Superior temporal gyrus (tissue), 1 donor: ENCODE results near the gene GOLIM4.
A peak's percentile ranks its signal among the peaks of the same experiment; 100 is the strongest.

ENCODE experiments used
- DNase-seq: peaks from one replicate; pipeline ENCODE4 v3.0.0-alpha.2; 2016; ENCODE audit errors: extremely low spot score

Gene GOLIM4

DNA sequence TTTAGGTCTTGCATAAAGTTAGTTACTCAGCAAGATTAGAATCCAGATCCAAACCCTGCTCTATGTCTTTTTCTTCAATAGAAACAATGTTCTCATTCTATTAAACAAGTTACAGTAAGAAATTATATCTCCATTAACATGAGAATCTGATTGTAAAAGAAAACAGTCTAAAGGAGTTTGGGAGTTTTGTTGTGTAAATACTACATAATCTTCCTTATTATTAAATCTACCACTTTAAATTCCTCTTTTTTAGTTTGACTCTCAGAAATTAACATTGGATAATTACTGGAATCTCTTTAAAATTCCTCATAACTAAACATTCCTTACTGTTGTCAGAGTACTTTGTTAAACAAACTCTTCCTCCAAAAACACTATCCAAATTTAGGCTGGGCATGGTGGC, 1.7 kb upstream of the GOLIM4 start:
- no peak for DNase-seq

DNA sequence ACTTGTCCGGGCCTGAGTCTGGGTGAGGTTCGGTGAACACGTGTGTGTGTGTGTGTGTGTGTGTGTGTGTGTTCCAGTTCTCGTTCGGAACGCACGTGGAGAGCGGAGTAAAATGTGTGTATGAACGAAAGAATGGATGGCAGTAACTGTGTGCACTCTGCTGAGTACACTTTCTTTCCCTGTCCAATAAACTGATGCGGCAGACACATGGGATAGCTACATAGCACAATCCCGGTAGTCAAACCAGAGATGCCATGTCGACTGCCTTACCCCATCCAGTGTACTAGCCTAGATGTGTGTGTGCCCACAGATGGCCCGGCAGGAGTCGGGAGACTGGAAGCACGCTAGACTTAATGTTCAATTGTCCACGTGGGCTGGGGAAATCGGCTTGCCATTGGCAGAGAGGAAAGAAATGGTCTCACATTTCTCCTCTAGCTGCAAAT, 507 bp upstream of the GOLIM4 start:
- DNase-seq: peak; percentile 73

- peak; percentile 41 for DNase-seq
These were observed 680 bp downstream of the GOLIM4 start for GRCh38 chr3:168094877-168095610.

DNA sequence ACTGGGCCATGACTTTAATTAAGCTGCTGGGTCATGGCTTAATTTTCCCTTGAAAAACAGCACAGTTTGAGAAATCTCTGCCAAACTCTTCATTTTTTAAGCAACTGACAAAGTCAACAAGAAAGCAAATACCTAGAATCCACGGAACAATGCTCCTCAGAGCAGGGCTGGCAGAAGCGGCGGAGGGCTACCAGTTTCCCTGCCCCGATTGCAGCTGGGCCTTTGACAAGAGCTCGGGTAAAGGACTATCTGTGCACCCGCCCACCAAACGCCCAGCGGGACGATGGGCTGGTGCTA, 1.2 kb downstream of the GOLIM4 start:
- no peak for DNase-seq

- DNase-seq: no peak
These were observed 1.9 kb downstream of the GOLIM4 start for GRCh38 chr3:168093790-168094189.

- DNase-seq: no peak
These were observed 2.5 kb downstream of the GOLIM4 start for GRCh38 chr3:168093229-168093628.

DNA sequence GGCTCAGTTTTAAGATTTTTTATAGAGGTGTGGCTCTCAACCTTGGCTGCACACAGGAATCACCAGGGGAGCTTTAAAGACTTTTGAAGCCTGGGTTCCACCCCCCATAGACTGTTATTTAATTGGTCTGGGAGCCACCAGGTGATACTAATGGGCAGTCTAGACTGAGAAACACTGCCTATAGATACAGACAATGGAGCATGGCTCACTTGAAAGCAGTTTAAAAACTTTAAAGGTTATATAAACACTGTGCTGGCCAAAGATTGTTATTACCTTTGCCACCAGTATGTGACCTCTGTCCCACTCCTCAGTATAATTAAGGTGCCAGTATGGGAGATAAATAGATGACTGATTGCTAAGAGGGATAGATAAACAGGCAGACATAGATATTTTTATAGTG, 3.8 kb downstream of the GOLIM4 start:
- DNase-seq: no peak

DNA sequence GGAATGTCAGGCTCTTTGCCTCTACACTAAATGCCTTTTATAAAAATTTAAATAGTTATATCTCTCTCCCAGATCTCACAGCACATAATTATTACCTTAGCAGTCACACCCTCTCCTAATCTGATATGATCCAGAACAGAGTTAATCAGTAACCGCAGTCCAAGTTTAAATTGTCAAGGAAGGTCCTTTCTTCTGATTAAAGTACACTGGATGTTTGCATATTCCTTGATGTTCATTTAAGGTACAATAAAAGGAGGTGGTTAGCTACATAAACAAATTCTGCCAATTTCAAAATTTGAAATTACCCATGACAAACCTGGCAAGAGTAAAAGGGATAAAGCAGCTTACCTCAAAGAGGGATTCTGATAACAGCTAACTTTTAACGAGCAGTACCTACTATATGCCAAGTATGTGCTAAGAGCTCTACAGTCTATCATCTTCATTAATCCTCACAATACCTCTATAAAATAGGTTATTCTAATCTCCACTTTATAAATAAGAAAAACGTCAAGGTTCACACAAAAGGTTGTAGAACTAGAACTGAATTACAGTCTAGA, 4.3 kb downstream of the GOLIM4 start:
- DNase-seq: no peak

- DNase-seq: no peak
These were observed 5.2 kb downstream of the GOLIM4 start for GRCh38 chr3:168090306-168091085.

DNA sequence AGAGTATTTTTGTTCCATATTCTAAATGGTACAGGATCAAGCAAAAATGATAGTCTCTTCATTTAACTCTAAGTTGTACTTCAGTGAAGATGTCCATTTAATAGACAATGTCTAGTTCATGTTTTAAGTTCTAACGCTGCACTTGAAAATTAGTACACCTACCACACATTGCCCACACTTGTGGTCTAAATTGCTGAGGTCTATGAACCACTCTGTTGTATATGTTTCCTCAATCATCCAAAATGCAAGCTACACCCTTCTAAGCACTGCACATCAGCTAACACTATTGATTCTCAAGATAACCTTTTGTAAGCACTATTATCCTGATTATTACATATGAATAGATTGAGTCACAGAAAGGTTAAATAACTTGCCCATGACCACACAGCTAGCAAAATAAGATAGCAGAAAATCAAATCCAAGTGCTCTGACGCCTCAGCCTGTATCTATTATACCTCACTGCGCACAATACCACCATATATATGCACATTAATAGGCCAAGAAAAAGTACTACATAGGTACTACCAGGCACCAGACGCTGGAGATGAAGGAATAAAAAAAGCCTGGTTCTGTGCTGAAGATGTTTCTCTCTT, 6.4 kb downstream of the GOLIM4 start:
- DNase-seq: no peak

DNA sequence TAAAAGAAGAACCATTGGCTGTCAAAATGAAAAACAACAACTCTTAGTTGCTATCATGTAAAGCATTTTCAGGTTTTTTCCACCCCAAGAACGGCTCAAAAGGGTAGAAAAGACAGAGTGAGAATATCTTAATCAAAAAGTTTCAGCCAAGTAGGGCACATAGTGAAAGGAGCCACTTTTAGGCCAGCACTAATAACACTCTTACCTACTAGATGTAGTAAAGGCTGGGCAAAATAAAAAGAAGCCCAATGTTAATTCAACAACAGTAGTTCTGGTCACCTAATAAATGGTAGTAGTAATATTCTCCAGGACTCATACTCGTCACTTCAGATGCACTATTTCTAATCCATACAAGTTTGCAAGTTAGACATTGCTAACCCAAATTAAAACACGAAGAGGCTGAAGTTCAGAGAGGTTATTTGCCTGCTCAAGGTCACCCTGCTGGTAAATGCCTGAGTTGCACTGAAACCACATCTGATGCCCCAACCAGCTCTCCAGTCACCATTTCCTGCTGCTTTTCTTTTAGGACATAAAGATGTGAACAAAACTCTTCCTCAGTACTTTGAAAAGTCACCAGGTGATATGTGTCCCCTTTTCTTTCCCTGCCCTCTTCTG, 7.5 kb downstream of the GOLIM4 start:
- no peak for DNase-seq

DNA sequence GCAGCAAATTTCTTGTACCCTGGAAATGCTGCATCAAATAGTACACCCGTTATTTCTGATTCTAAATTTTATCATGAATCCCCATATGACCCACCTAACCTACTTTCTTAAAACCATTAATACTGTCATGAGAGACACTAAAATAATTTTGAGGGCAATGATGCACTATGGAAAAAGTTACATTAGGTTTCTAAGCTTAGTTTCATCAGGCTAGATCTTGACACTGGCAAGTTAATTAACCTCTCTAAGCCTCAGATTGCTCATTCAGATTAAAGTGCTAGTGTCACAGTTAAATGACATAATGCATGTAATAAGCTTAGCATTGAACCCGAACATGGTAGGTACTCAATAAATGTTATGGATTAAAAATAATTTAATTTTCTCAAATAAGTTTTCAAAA, 8.2 kb downstream of the GOLIM4 start:
- no peak for DNase-seq

GRCh38 chr3:168086541-168087260, 9.0 kb downstream of the GOLIM4 start:
- no peak for DNase-seq

DNA sequence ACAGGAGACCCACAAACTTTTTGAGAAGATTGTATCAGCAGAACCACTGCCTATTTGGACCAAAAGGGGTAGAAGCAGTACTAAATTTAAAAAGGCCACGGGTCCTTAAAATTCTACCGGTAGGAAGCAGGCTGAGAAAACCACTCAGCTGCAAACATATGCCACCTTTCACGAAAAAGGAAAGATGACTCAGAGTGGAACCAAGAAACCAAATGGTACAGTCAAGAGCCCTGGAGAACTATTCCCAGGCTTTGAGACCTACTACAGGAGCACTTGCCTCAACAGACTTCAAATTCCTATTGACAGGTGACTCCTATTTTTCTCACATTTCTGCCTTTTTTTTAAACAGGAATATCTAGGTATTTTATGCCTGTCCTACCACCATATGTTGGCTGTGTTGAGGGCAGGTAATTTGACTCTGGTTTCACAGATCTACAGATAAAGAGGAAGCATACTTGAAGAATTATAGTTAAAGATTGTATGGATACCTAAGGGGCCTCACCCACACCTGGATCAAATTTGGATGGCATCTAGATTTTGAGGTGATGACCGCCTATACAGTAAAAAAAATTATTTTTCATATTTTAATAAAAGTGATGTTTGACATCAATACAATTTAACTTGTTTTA, 10.1 kb downstream of the GOLIM4 start:
- no peak for DNase-seq

- no peak for DNase-seq
These were observed 11.8 kb downstream of the GOLIM4 start for GRCh38 chr3:168083906-168084305.

GRCh38 chr3:168081856-168082255, 13.9 kb downstream of the GOLIM4 start:
- no peak for DNase-seq

DNA sequence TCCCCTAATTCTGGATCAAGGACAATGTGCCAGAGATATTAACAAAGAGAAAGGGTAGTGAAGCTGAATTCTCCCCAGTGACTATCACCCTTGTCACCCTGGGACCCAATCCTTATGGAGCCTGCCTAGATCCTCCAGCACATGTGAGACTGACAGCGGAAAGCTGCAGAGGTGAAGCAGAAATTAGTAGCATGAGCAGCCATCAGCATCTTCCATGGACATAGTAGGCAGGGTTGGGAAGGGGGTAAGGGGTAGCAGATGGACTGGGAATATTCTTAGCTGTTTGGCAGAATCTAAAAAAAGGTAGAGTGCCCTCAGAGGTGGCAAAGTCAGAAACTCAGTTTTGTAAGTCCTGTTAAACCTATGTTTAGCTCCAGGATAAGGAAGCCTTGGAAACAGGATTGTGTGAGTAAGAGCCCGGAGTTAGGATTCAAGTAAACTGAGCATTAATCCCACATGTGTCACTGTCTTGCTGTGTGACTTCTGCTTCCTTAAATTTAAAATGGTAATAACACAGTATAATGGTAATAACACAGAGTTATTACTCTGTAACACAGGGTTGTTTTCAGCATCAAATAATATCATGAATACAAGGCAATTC, 14.5 kb downstream of the GOLIM4 start:
- no peak for DNase-seq

GRCh38 chr3:168080499-168081170, 15.1 kb downstream of the GOLIM4 start:
- DNase-seq: no peak

DNA sequence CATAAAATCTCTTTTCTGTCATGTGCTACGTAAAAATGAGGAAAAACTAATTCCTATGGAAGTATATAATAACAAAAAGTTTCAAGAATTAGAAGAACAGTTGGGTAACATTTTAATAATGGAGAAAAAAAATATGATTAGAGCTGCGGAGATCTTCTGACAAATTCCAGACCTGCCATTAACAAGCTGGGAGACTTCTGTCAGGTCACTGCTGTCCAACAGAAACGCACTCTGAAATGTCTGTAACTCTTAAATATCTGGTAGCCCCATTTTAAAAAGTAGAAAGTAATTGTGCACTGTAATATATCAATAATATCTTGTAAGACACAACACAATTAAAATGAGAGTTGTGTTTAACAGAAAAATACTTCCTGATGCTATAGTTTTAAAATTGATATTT, 15.7 kb downstream of the GOLIM4 start:
- DNase-seq: no peak

DNA sequence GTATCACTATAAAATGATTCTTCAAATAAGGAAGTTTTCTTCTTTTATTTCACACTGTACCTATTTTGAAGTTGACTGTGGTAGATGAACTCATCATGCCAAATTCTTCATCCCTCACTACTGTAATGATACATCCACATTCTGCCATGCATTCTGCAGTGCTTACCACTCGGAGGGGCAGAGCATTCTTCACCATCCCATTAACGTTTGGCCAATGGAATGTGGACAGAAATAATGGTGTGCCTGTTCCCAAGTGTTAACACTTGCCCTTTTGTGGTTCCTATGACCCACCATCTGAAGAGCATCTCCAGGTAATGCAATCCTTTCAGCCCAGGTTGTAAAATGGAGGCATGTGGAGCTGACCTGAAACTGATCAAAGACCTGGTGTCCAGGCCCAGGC, 18.6 kb downstream of the GOLIM4 start:
- no peak for DNase-seq
